HG02588 (cell line): ENCODE data around the gene DSC1.
"Not testable (repeated sequence)": the region's sequence is repeated elsewhere in the genome, so short reads cannot be mapped to it uniquely, and the experiment has no call there.

ENCODE experiments used
- ATAC-seq: cut with Tn5 transposase; IDR thresholded peaks from one replicate; pipeline ENCODE4 v1.9.1; 2021; ENCODE audit warnings: mild to moderate bottlenecking, moderate library complexity; ENCODE audit not compliant: unreplicated experiment

The DSC1 gene

GRCh38 chr18:31171144-31171839, 8.6 kb upstream of the DSC1 start:
- ATAC-seq = no peak

GRCh38 chr18:31170335-31170734, 7.7 kb upstream of the DSC1 start:
- ATAC-seq = no peak

GRCh38 chr18:31162419-31162793, 250 bp downstream of the DSC1 start:
- ATAC-seq = no peak

DNA sequence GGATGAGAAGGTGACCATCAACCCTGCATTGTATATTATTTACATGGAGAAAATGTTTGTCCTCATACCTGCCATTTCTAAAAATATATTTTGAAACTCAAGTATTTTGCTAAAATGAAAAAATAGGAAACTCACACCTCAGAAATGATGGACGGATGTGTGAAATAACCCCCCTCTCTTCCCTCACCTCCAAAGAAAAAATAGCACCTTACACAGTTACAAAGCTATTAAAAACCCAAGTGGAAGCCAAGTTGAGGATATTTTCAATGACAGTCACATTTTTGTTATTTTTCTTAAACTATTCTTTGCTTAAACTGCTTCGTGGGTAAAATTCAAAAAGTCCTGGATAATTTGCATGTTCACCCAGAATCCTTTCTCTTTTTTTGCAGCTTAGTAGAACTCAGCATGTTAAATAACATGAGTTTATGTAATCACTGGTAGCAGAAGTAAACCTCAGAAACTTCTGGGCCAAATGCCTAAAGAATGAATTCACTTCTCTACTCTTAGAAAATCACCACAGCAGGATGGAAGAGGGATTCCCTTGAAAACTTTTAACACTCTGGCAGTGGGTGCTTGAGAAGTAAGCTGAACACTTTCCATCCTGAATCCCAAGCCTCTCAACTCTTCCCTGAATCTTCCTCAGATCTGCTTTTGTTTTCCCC, 768 bp downstream of the DSC1 start:
- no peak for ATAC-seq

DNA sequence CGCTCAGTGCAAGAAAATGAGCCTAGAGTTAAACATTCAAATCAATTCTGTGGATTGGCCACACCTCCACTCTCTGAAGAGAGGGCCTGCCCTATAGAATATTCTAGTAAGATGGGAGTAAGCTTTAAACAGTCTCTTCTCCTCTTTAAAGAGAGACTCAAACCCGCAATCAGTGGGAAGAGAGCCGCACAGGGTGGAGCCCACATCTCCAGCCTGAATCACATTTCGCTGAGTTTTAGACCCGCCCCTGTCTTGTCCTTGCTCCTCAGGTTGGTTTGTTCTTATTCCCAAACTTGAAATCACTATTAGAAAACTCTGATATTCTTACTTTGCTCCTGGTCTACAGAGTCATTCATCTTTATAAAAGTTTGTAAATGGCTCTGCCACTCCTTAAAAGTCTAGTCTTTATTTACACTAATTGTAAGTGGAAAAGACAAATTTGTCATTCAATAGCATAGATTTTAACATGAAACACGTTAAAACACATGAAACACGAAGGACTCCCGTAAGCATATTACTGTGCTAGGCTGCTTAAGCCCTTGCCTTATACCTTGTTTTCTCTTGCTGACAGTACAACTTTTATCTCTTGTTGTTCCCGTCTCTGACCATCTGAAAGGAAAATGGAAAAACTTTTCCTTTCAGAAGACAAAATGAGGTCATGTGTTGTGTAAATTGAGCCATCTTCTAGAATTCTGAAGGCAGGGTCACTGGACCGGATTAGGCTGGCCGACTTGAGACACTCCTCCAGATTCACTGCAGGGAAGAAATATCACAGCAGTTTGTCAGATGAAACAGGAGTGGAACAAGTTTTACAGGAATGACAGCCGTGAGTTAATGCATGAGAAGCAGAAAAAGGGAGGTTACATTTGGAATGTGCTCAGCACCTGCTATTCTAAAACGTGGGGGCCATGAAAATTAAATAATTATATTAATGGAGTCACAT, 5.6 kb downstream of the DSC1 start:
- ATAC-seq = no peak

GRCh38 chr18:31155498-31155897, 7.2 kb downstream of the DSC1 start:
- ATAC-seq = no peak

DNA sequence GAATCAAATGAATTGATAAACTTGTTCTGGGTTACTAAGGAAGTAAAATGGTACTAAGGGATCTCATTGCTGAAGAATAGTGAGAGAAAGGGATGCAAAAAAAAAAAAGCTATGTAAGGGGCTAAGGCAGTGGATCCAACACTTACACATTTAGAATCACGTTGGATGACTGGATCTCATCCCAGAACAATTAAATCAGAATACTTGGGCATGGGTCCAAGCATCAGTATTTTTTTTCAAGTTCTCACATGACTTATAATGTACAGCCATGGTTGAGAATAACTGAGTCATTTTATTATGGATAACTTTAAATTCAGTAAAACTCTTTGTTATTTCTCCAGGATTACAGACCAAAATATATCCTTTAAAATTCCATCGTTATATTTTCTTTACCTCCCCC, 8.5 kb downstream of the DSC1 start:
- no peak for ATAC-seq

GRCh38 chr18:31149351-31149750, 13.3 kb downstream of the DSC1 start:
- ATAC-seq = no peak

DNA sequence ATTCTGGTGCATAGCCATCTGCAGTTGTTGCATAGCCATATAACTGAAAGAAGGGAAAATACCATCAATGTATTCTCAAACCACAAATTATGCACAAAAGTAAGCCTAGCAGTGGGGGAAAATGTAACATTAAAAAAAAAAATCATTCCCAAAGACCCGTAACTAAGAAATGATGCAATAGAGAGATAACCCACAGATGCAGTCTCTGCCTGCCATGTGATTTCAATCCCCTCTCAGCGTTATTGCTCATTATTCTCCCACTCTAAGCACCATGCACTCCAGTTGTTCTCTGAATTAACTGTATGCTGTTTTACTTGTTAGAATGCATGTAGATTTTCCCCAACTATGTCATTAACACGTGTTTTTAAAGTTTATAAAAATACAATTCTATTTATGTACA, 14.1 kb downstream of the DSC1 start:
- ATAC-seq = no peak

DNA sequence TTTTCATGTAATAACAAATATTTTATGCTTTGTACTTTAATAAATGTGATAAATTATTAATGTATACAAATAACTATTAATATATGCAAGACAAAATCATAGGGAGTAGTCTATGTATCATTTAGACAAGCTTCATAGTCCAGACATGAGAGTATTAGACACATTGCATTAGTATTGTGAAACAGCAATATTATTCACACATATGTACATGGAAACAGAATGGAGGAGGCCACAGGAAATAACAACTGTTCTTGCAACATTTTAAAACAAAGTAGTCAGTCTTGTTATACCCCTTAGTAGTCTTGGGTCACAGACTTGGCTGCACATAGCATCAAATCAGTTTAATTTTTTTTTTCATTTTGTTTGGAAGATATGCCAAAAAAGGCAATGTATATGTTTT, 15.8 kb downstream of the DSC1 start:
- no peak for ATAC-seq

- no peak for ATAC-seq
Measured at GRCh38 chr18:31143025-31143424, 19.6 kb downstream of the DSC1 start.

GRCh38 chr18:31138709-31139108, 23.9 kb downstream of the DSC1 start:
- ATAC-seq = no peak

GRCh38 chr18:31134988-31135529, 27.6 kb downstream of the DSC1 start:
- ATAC-seq = no peak

- no peak for ATAC-seq
Measured at GRCh38 chr18:31129398-31130115, 33.1 kb downstream of the DSC1 start.

GRCh38 chr18:31125878-31126277, 36.8 kb downstream of the DSC1 start:
- no peak for ATAC-seq

DNA sequence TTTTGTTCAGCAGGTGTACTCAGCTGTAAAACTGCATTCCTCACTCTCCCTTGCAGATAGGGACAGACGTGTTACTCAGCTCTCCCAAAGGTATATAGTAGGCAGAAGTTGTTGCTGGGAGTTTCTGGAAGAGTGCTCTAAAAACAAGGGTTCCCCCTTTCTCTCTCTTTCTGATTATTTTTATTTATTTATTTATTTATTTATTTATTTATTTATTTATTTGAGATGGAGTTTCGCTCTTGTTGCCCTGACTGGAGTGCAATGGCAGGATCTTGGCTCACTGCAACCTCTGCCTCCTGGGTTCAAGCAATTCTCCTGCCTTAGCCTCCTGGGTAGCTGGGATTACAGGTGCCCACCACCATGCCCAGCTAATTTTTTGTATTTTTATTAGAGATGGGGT, 39.5 kb downstream of the DSC1 start:
- ATAC-seq = not testable (repeated sequence)

GRCh38 chr18:31120594-31120993, 42.1 kb downstream of the DSC1 start:
- no peak for ATAC-seq

DNA sequence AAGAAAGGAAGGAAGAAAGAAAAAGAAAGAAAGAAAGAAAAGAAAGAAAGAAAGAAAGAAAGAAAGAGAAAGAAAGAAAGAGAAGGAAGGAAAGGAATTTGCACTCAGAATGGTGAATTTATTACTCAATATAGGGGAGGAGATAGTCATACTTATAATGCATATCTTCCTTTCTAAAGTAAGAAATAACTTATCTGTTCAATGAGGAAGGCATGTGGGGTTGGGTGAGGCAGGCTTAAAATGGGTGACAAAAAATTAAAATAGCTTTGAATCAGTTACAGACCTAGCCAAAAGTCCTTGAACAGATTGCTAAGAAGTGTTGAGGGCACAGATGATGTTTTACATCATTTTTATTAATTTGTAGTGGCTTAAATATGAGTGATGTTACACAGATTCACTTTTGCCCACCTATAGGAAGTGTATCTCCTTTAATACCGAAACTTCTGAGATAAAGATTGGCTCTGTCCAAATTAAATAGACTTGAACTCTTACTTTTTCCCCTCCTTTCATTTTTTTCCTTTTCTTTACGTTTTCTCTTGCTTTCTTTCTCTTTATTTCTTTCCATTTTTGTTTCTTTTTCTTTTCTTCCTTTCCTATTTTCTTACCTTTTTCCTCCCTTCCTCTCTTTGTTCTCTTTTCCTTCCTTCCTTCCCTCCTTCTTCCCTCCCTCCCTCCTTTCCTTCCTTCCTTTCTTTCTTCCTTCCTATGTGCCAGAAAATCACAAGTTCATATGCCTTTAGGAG, 45.6 kb downstream of the DSC1 start:
- no peak for ATAC-seq

- no peak for ATAC-seq
Measured at GRCh38 chr18:31112804-31113203, 49.9 kb downstream of the DSC1 start.

DNA sequence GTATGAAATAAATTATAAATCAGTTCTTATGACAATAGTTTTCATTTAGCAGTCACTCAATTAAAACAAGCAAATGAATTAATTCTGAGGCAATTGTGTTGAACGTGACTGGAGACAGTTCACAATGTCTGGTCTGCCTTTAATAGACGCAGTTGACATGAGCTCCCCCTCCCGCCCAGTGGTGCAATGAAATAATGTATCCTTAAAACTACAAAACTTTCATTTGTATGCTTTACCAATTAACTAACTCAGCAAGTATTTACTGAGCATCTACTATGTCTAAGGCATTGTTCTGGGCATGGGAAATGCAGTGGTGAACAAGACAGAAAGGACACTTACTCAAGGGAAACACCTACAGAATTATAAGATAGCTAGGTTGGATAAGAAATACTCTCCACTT, 56.9 kb downstream of the DSC1 start:
- no peak for ATAC-seq
